B cell (primary cell): ENCODE measurements around the gene SIGLEC10.

Experiments
- CTCF ChIP-seq: fragments of 200-600 bp; IDR thresholded peaks from one replicate; pipeline ENCODE4 v1.8.0; 2022; ENCODE audit warnings: antibody characterized with exemption, mild to moderate bottlenecking
- EZH2 ChIP-seq: IDR thresholded peaks from 2 replicates; pipeline ENCODE4 v1.6.1; 2012; ENCODE audit warnings: borderline replicate concordance, low read depth, mild to moderate bottlenecking, moderate library complexity, low read length; ENCODE audit not compliant: insufficient read depth, poor library complexity, severe bottlenecking

GRCh38 chr19:51372649-51373504, 44.6 kb downstream of the SIGLEC10 start, which contains the start of gene NKG7:
- TF ChIP-seq CTCF (no peak), EZH2 (no peak)
